MG63 (cell line): ENCODE results near the gene FAM219B. TPM values are rescaled to one million over a fixed set of nuclear protein-coding genes. Genes with fewer than 3 reads are reported as not detected.
A peak's percentile ranks its signal among the peaks of the same experiment; 100 is the strongest.
"Not testable (repeated sequence)": the region's sequence is repeated elsewhere in the genome, so short reads cannot be mapped to it uniquely, and the experiment has no call there.

Experiments
- DNase-seq: peaks from one replicate; pipeline ENCODE4 v3.0.0-alpha.2; 2020
- H3K27me3 ChIP-seq: fragments of 250-450 bp; sonication (Bioruptor Pico); 2 replicates; pipeline ENCODE4 v1.5.1; 2020; ENCODE audit warnings: mild to moderate bottlenecking, moderate library complexity
- H3K36me3 ChIP-seq: fragments of 250-450 bp; sonication (Bioruptor Pico); 2 replicates; pipeline ENCODE4 v1.5.1; 2020; ENCODE audit warnings: mild to moderate bottlenecking, moderate library complexity
- H3K4me3 ChIP-seq: fragments of 250-450 bp; sonication (Bioruptor Pico); 2 replicates; pipeline ENCODE4 v1.5.1; 2020; ENCODE audit warnings: mild to moderate bottlenecking, moderate library complexity
- H3K9me3 ChIP-seq: fragments of 250-450 bp; sonication (Bioruptor Pico); 2 replicates; pipeline ENCODE4 v1.5.1; 2020; ENCODE audit warnings: mild to moderate bottlenecking, moderate library complexity
- total RNA-seq: library from RNA; depleted of rRNA; stranded (reverse); fragments of >200 nt; shearing (Covaris generic); gene quantifications from 2 replicates; pipeline ENCODE4 v1.2.3, GENCODE V29; 2014; ENCODE audit warnings: low replicate concordance; rRNA removed

The FAM219B gene, protein sequence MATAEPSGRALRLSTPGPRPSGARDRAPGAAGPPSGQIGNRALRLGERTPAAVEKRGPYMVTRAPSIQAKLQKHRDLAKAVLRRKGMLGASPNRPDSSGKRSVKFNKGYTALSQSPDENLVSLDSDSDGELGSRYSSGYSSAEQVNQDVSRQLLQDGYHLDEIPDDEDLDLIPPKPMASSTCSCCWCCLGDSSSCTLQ
- 22.6 and 65.2 TPM in 2 replicates for total RNA-seq

- Histone ChIP-seq H3K36me3 (peaks cover 33% of the 10 kb centered on the region), H3K4me3 (peak within 1 kb of the TSS; percentile 68), H3K9me3 (no peaks in the 10 kb centered on the region), H3K27me3 (no peaks in the 10 kb centered on the region)
- peak; percentile 90 for DNase-seq
These were observed at the start of gene FAM219B for GRCh38 chr15:74906450-74907162. TSS of gene FAM219B (minus strand) at chr15:74906851. CDS start at chr15:74906800, 51 bp downstream.

DNA sequence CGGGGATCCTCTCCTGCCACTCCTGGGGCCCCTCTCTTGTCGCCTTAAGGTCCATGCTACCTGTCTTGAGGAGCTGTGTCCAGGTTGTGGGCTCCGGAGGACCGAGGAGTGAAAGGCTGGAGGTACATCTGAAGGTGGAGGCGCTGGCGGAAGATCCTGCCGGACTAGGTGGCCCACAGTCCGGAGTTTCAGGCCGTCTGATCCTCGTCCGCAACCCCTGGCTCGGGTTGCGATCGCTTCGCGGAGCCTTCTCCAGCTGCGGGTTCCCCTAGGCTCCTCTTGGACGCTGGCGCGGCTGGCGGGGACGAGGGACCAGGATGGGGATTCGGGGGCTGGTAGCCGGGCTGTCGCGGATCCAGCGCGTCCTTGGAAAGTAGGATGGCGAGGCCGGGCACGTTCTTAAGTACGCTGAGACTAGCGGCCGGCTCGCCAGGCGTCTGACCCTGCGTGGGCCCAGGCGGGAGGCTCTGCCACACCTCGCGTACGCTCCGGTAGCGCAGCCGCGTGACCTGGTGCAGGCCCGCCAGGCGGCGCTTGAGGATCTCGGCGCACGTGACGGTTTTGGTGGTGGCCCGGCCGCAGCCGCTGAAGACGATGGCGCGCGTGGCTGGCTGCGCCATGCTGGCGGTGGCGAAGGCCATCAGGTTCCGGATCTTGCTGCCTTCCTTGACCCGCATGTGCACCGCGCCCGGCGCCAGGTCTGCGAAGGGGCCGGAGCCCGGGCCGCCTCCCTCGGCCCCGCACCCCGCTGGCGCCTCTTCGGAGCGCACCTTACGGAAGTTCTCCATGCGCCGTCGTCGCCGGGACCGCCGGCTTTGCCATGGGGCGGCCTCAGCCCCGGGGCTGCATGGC, 49.4 kb upstream of the FAM219B start:
- no peaks in the 10 kb centered on the region for H3K9me3 ChIP-seq
- H3K27me3 ChIP-seq = no peaks in the 10 kb centered on the region
- peak overlapping the region; percentile 53 for H3K4me3 ChIP-seq
- H3K36me3 ChIP-seq = no peaks in the 10 kb centered on the region; the same call in 1 of the 2 replicates
- DNase-seq = peak; percentile 81

GRCh38 chr15:74955017-74955416, 48.4 kb upstream of the FAM219B start:
- Histone ChIP-seq H3K4me3 (peak overlapping the region; percentile 53), H3K9me3 (no peaks in the 10 kb centered on the region), H3K36me3 (no peaks in the 10 kb centered on the region; the same call in 1 of the 2 replicates), H3K27me3 (no peaks in the 10 kb centered on the region)
- DNase-seq = no peak

DNA sequence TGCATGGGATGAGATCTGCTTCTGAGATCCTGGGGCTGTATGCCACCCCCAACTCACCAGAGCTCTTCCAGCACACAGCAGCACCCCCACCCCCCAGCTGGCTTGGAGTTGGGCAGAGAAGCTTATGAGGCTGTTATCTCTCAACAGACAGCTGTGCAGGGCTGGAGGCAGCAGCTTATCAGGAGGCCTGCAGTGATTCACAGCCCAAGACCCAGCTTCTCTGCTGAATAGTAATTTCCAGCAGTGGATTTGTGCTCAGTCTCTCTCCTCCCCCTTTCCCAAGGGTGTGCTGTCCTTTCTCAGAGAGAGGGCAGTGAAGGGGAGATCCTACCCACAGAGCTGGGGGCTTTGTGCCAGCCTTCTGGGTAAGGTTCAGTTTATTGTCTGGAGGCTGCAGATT, 47.9 kb upstream of the FAM219B start:
- peak; percentile 45 for DNase-seq
- H3K36me3 ChIP-seq = no peaks in the 10 kb centered on the region; the same call in 1 of the 2 replicates

GRCh38 chr15:74951006-74951405, 44.4 kb upstream of the FAM219B start:
- H3K9me3 ChIP-seq = no peaks in the 10 kb centered on the region
- H3K27me3 ChIP-seq = no peaks in the 10 kb centered on the region
- H3K36me3 ChIP-seq = no peaks in the 10 kb centered on the region; the same call in 1 of the 2 replicates
- H3K4me3 ChIP-seq = no peak overlapping the region
- DNase-seq = no peak

More for the DNA sequence above, 47.9 kb upstream of the FAM219B start:
- Histone ChIP-seq H3K9me3 (no peaks in the 10 kb centered on the region), H3K27me3 (no peaks in the 10 kb centered on the region), H3K4me3 (peak overlapping the region; percentile 53; the same call in 1 of the 2 replicates)

DNA sequence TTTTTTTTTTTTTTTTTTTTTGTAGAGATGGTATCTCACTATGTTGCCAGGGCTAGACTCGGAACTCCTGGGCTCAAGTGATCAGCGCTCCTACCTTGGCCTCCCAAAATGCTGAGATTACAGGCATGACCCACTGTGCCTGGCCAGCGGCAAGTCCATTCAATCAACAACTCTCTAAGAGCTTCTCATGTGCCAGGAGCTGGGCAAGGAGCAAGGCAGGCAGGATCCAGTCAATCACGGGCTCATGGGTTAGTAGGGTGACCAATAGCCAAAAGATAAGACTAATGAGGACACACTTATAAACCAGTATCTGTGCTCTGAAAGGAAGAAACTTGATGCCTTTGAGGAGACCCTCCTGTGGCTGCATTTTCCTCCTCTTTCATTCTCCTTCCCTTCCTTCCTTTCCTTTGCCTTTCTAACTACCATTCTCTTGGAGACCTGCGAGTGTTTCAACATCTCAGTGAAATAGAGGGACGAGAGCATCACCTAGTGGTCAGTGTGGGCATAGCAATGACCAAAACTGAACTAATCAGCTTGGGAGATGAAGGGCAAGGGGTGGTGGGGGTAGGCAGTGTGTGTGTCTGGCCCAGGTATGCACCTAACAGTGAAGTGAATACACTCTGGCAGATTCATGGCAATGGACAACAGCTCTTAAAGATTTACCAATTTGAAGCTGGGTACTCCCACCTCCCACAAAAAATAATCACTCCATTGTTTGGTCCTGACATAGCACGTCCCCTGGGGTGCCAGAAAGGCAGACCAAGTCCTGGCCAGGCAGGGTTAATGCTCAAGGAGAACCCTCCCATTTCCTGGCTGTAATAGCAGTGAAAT, 43.6 kb upstream of the FAM219B start:
- H3K36me3 ChIP-seq = no peaks in the 10 kb centered on the region; the same call in 1 of the 2 replicates
- no peak overlapping the region for H3K4me3 ChIP-seq
- no peaks in the 10 kb centered on the region for H3K27me3 ChIP-seq
- H3K9me3 ChIP-seq = no peaks in the 10 kb centered on the region
- DNase-seq = peak; percentile 49

GRCh38 chr15:74937590-74938371, 31.1 kb upstream of the FAM219B start, which contains the start of gene COX5A:
TSS of gene COX5A (minus strand) at chr15:74938073. CDS start at chr15:74938014, 59 bp downstream.
- peak; percentile 97 for DNase-seq
- Histone ChIP-seq H3K9me3 (no peaks in the 10 kb centered on the region), H3K4me3 (peak within 1 kb of the TSS; percentile 100), H3K27me3 (no peaks in the 10 kb centered on the region), H3K36me3 (peaks cover 32% of the 10 kb centered on the region)

- H3K9me3 ChIP-seq = no peaks in the 10 kb centered on the region
- H3K36me3 ChIP-seq = peaks cover 36% of the 10 kb centered on the region
- H3K4me3 ChIP-seq = peak overlapping the region; percentile 100
- no peaks in the 10 kb centered on the region for H3K27me3 ChIP-seq
- DNase-seq = no peak
These were observed 30.6 kb upstream of the FAM219B start for GRCh38 chr15:74937272-74937589.

GRCh38 chr15:74935193-74935592, 28.5 kb upstream of the FAM219B start:
- not testable (repeated sequence) for H3K27me3 ChIP-seq, H3K9me3 ChIP-seq, H3K4me3 ChIP-seq
- peak; percentile 17 for DNase-seq
- H3K36me3 ChIP-seq = peaks cover 48% of the 10 kb centered on the region

GRCh38 chr15:74933573-74933972, 26.9 kb upstream of the FAM219B start:
- DNase-seq = no peak
- peaks cover 62% of the 10 kb centered on the region for H3K36me3 ChIP-seq

GRCh38 chr15:74928771-74929198, 22.1 kb upstream of the FAM219B start:
- H3K36me3 ChIP-seq = peaks cover 80% of the 10 kb centered on the region
- H3K9me3 ChIP-seq = no peaks in the 10 kb centered on the region
- no peaks in the 10 kb centered on the region for H3K27me3 ChIP-seq
- no peak overlapping the region for H3K4me3 ChIP-seq
- DNase-seq = no peak

More at GRCh38 chr15:74933573-74933972, 26.9 kb upstream of the FAM219B start:
- Histone ChIP-seq H3K27me3 (no peaks in the 10 kb centered on the region), H3K4me3 (no peak overlapping the region), H3K9me3 (no peaks in the 10 kb centered on the region)

GRCh38 chr15:74924525-74924924, 17.9 kb upstream of the FAM219B start:
- H3K9me3 ChIP-seq = no peaks in the 10 kb centered on the region
- no peak overlapping the region for H3K4me3 ChIP-seq
- H3K36me3 ChIP-seq = peaks cover 92% of the 10 kb centered on the region
- H3K27me3 ChIP-seq = no peaks in the 10 kb centered on the region
- no peak for DNase-seq

GRCh38 chr15:74920456-74920855, 13.8 kb upstream of the FAM219B start:
- DNase-seq = no peak
- H3K27me3 ChIP-seq = no peaks in the 10 kb centered on the region
- H3K9me3 ChIP-seq = no peaks in the 10 kb centered on the region
- peaks cover 92% of the 10 kb centered on the region for H3K36me3 ChIP-seq
- no peak overlapping the region for H3K4me3 ChIP-seq

GRCh38 chr15:74917676-74918075, 11.0 kb upstream of the FAM219B start:
- H3K9me3 ChIP-seq = no peaks in the 10 kb centered on the region
- no peaks in the 10 kb centered on the region for H3K27me3 ChIP-seq
- peaks cover 88% of the 10 kb centered on the region for H3K36me3 ChIP-seq
- no peak for DNase-seq
- no peak overlapping the region for H3K4me3 ChIP-seq

DNA sequence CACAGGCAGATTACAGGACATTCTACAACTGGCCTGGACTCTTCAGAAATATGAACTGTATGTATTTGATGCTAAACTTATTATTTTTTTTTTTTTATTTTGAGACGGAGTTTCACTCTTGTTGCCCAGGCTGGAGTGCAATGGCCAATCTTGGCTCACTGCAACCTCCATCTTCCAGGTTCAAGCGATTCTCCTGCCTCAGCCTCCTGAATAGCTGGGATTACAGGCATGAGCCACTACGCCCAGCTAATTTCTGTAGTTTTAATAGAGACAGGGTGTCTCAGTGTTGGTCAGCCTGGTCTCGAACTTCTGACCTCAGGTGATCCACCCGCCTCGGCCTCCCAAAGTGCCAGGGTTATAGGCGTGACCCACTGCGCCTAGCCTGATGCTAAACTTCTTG, 7.1 kb upstream of the FAM219B start:
- H3K27me3 ChIP-seq, H3K9me3 ChIP-seq, DNase-seq, H3K4me3 ChIP-seq: not testable (repeated sequence)
- peaks cover 61% of the 10 kb centered on the region for H3K36me3 ChIP-seq
